Stimulated activated CD4-positive, alpha-beta T cell treated with anti-CD3 and anti-CD28 coated beads, TNF-alpha, amount 100 ng/mL, for 1 hour (primary cell): ENCODE results near the gene ZNF845.
"Not testable (repeated sequence)": the region's sequence is repeated elsewhere in the genome, so short reads cannot be mapped to it uniquely, and the experiment has no call there.

Experiments used
- DNase-seq, 3 donors: peaks; one replicate each; pipeline ENCODE4 v3.0.0-alpha.2; 2020; ENCODE audit warnings: low read depth in 3 of 3, low spot score in 1 of 3

The ZNF845 gene

GRCh38 chr19:53333463-53334449, at the start of gene ZNF845:
Gene ZNF845, plus strand, starts transcription at chr19:53333749. Its CDS starts 7,559 bp downstream, at chr19:53341308.
- peak; percentile 88 to 97 (median 92) for DNase-seq

GRCh38 chr19:53285087-53285486, 48.5 kb upstream of the ZNF845 start:
- DNase-seq: no peak

GRCh38 chr19:53290758-53291549, 42.6 kb upstream of the ZNF845 start:
- DNase-seq: no peak

- no peak for DNase-seq
These were observed 38.6 kb upstream of the ZNF845 start for GRCh38 chr19:53294786-53295441.

GRCh38 chr19:53301341-53301740, 32.2 kb upstream of the ZNF845 start:
- not testable (repeated sequence) for DNase-seq

- DNase-seq: no peak
These were observed 25.2 kb upstream of the ZNF845 start for GRCh38 chr19:53308339-53308811.

- no peak for DNase-seq
These were observed 22.5 kb upstream of the ZNF845 start for GRCh38 chr19:53311044-53311443.

- DNase-seq: no peak
These were observed 21.7 kb upstream of the ZNF845 start for GRCh38 chr19:53311897-53312296.

GRCh38 chr19:53328967-53329366, 4.6 kb upstream of the ZNF845 start:
- no peak for DNase-seq

- no peak for DNase-seq
These were observed 1.1 kb upstream of the ZNF845 start for GRCh38 chr19:53332484-53332883.

GRCh38 chr19:53333066-53333462, 485 bp upstream of the ZNF845 start:
- DNase-seq: peak in 1 of 3 donors; percentile 15

- not testable (repeated sequence) for DNase-seq
These were observed 10.9 kb downstream of the ZNF845 start for GRCh38 chr19:53344403-53344802.

- DNase-seq: no peak
These were observed 22.2 kb downstream of the ZNF845 start for GRCh38 chr19:53355739-53356138.

GRCh38 chr19:53357821-53358581, 24.5 kb downstream of the ZNF845 start:
- no peak for DNase-seq

GRCh38 chr19:53360056-53360455, 26.5 kb downstream of the ZNF845 start:
- not testable (repeated sequence) for DNase-seq

- peak; percentile 90 to 97 (median 95) for DNase-seq
These were observed 31.8 kb downstream of the ZNF845 start, which contains the start of gene ZNF525 for GRCh38 chr19:53365134-53365898. Gene ZNF525, plus strand, starts transcription at chr19:53365705. Its CDS starts 6,577 bp downstream, at chr19:53372282.

- DNase-seq: peak in 1 of 3 donors; percentile 1
These were observed 32.4 kb downstream of the ZNF845 start for GRCh38 chr19:53365899-53366493.

- DNase-seq: no peak
These were observed 38.6 kb downstream of the ZNF845 start for GRCh38 chr19:53372196-53372595.

GRCh38 chr19:53374288-53374687, 40.7 kb downstream of the ZNF845 start:
- no peak for DNase-seq
